Measurements from ENCODE around the gene TPSG1.
"Not testable (repeated sequence)": the region's sequence is repeated elsewhere in the genome, so short reads cannot be mapped to it uniquely, and the experiment has no call there.

The TPSG1 gene

GRCh38 chr16:1256874-1257322 lies 31.8 kb upstream of the TPSG1 start:
- no peak overlapping the region for H3K4me3 ChIP-seq (ENCODE audit: insufficient read length, low read depth)

DNA sequence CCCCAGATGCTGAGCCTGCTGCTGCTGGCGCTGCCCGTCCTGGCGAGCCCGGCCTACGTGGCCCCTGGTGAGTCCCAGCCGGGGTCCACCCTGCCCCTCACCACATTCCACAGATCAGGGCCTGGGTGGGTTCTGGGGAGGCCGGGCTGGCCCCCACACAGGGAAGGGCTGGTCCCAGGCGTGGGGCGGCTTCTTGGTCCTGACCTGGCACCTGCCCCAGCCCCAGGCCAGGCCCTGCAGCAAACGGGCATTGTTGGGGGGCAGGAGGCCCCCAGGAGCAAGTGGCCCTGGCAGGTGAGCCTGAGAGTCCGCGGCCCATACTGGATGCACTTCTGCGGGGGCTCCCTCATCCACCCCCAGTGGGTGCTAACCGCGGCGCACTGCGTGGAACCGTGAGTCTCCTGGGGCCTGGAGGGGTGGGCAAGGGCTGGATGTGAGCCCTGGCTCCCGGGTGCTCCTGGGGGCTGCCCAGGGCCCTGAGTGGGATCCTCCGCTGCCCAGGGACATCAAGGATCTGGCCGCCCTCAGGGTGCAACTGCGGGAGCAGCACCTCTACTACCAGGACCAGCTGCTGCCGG lies 31.3 kb upstream of the TPSG1 start:
- not testable (repeated sequence) for DNase-seq (ENCODE audit: low read depth, low spot score); H3K36me3 ChIP-seq (ENCODE audit: insufficient read depth, insufficient read length, low read length); H3K9me3 ChIP-seq (ENCODE audit: insufficient read depth, low read length); H3K4me1 ChIP-seq (ENCODE audit: insufficient read depth, insufficient read length); H3K4me3 ChIP-seq (ENCODE audit: insufficient read length, low read depth); H3K9ac ChIP-seq (ENCODE audit: insufficient read length, low read depth)
- peaks cover 45% of the 10 kb centered on the region for H3K27me3 ChIP-seq (ENCODE audit: insufficient read depth, insufficient read length)

More at GRCh38 chr16:1256874-1257322, 31.8 kb upstream of the TPSG1 start:
- no peaks in the 10 kb centered on the region for H3K36me3 ChIP-seq (ENCODE audit: insufficient read depth, insufficient read length, low read length)
- no peak for DNase-seq (ENCODE audit: low read depth, low spot score)
- H3K9ac ChIP-seq (ENCODE audit: insufficient read length, low read depth), result no peak overlapping the region
- no peaks in the 10 kb centered on the region for H3K9me3 ChIP-seq (ENCODE audit: insufficient read depth, low read length)
- peaks cover 49% of the 10 kb centered on the region for H3K27me3 ChIP-seq (ENCODE audit: insufficient read depth, insufficient read length)
- no peaks in the 10 kb centered on the region for H3K4me1 ChIP-seq (ENCODE audit: insufficient read depth, insufficient read length)
- TF ChIP-seq YY1 (IDR thresholded peaks at IDR 0.05; ENCODE audit: insufficient read depth, insufficient read length) (no peak), ZNF274 (IDR thresholded peaks at IDR 0.05; ENCODE audit: low read depth, low read length) (no peak), SUZ12 (IDR thresholded peaks at IDR 0.05; ENCODE audit: extremely low read depth, insufficient read depth, insufficient read length) (no peak)

DNA sequence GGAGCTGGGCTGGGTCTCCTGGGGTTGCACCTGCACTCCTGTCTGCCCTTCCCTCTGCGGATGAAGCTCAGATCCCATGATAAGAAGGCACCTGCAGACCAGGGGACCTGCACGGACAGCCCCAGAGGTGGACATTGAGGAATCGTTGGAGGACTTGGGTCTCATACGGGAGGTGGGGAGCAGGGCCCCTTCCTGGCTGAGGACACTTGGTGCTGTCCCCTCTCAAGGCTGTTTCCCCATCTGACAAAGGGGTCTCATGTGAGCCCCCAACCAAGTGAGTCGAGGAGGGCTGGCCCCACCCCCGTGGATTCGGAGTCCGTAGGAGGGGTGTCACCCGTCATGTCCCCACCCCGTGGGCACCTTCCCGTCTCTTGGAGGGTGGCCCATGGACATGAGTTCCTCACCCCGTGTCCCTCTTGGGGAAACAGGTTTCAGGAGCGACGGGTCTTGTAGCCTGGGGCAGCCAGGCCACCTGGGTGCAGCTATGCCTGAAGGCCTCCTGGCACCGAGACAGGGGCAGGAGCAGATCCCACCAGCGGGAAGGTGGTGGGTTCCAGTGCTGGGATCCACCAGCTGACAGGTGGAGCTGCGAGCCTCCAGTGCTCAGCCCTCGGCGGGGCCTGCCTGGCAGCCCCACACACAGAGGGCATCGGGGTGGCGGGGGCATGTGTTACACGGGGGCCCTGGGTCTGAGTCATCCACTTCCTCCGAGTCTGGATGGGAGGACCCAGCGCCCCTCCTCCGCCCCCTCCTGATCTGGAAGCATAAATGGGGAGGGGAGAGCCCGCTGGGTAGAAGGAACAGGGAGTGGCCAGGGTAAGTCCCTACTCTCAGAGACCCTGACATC lies 30.4 kb upstream of the TPSG1 start, which contains the start of gene TPSD1:
Gene TPSD1 (plus strand): TSS at position 794 of the 847 bp plus-strand sequence. CDS start 212 bp downstream, outside the sequence.
- not testable (repeated sequence) for DNase-seq (ENCODE audit: low read depth, low spot score); H3K9ac ChIP-seq (ENCODE audit: insufficient read length, low read depth); H3K36me3 ChIP-seq (ENCODE audit: insufficient read depth, insufficient read length, low read length); H3K4me3 ChIP-seq (ENCODE audit: insufficient read length, low read depth); H3K4me1 ChIP-seq (ENCODE audit: insufficient read depth, insufficient read length); H3K9me3 ChIP-seq (ENCODE audit: insufficient read depth, low read length)
- peaks cover 40% of the 10 kb centered on the region for H3K27me3 ChIP-seq (ENCODE audit: insufficient read depth, insufficient read length)

DNA sequence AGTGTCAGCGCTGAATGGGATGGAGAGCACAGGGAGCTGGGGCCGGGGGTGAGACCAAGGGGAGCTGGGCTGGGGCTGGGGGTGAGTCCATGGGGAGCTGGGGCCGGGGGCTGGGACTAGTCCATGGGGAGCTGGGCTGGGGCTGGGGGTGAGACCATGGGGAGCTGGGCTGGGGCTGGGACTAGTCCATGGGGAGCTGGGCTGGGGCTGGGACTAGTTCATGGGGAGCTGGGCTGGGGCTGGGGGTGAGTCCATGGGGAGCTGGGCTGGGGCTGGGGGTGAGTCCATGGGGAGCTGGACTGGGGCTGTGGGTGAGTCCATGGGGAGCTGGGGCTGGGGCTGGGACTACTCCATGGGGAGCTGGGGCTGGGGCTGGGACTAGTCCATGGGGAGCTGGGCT lies 29.8 kb upstream of the TPSG1 start:
- not testable (repeated sequence) for H3K9me3 ChIP-seq (ENCODE audit: insufficient read depth, low read length); H3K4me3 ChIP-seq (ENCODE audit: insufficient read length, low read depth); DNase-seq (ENCODE audit: low read depth, low spot score); H3K36me3 ChIP-seq (ENCODE audit: insufficient read depth, insufficient read length, low read length); H3K9ac ChIP-seq (ENCODE audit: insufficient read length, low read depth); H3K4me1 ChIP-seq (ENCODE audit: insufficient read depth, insufficient read length)
- peaks cover 37% of the 10 kb centered on the region for H3K27me3 ChIP-seq (ENCODE audit: insufficient read depth, insufficient read length)

DNA sequence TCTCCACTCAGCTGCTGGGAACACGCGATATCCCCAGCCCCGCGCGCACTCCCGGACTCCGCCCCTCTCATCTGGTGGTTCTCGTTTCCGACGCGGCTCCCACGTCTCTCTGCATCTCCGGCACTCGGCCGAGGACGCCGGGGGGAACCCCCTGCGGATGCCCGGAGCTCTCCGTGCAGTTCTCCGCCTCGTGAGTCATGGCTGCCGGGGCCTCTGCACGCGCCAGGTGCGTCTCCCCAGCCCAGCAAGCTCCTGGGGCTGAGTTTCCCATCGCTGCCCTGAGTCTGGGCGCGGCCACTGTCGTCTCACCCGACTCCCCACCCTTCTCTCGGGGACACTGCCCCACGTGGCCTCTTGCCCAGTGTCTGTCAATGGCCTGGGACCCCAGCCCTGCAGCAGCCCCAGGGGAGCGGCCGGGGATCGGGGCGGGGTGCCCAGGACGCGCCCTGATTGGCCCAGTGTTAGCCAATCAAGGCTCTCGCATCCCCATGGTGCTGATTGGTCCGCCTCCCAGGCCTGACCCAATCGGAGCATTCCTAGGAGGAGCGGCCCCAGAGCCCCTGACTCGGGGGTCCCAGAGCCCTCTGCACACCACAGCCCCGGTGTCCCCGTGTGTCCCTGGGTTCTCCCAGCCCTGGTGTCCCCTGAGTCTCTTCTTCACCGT lies 28.8 kb upstream of the TPSG1 start:
- not testable (repeated sequence) for H3K9me3 ChIP-seq (ENCODE audit: insufficient read depth, low read length); H3K4me3 ChIP-seq (ENCODE audit: insufficient read length, low read depth); H3K36me3 ChIP-seq (ENCODE audit: insufficient read depth, insufficient read length, low read length); DNase-seq (ENCODE audit: low read depth, low spot score); H3K4me1 ChIP-seq (ENCODE audit: insufficient read depth, insufficient read length); H3K9ac ChIP-seq (ENCODE audit: insufficient read length, low read depth)
- H3K27me3 ChIP-seq (ENCODE audit: insufficient read depth, insufficient read length), result peaks cover 27% of the 10 kb centered on the region

GRCh38 chr16:1249031-1249755 lies 24.1 kb upstream of the TPSG1 start:
- H3K27me3 ChIP-seq (ENCODE audit: insufficient read depth, insufficient read length), result peaks cover 50% of the 10 kb centered on the region
- not testable (repeated sequence) for H3K9ac ChIP-seq (ENCODE audit: insufficient read length, low read depth); H3K36me3 ChIP-seq (ENCODE audit: insufficient read depth, insufficient read length, low read length); DNase-seq (ENCODE audit: low read depth, low spot score); H3K9me3 ChIP-seq (ENCODE audit: insufficient read depth, low read length); H3K4me3 ChIP-seq (ENCODE audit: insufficient read length, low read depth); H3K4me1 ChIP-seq (ENCODE audit: insufficient read depth, insufficient read length)

DNA sequence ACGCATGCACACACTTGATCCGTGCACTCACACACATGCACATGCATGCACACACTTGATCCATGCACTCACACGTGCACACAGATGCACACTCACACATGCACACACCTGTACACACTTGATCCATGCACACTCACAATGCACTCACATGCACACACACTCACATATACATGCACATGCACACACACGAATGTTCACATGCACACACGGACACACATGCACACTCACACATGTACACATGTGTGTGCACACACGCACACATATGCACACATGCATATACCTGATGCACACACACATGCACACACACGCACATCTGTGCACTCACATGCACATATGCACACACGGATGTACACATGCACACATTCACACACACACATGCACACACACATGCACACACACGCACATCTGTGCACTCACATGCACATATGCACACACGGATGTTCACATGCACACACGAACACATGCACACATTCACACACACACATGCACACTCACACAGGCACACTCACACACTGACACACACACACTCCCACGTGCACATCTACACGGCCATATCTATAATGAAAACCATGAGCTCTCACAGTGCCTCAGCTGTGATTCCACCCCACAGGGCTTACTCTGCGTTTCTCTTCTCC lies 23.0 kb upstream of the TPSG1 start:
- not testable (repeated sequence) for H3K4me1 ChIP-seq (ENCODE audit: insufficient read depth, insufficient read length); H3K4me3 ChIP-seq (ENCODE audit: insufficient read length, low read depth); DNase-seq (ENCODE audit: low read depth, low spot score); H3K36me3 ChIP-seq (ENCODE audit: insufficient read depth, insufficient read length, low read length); H3K9me3 ChIP-seq (ENCODE audit: insufficient read depth, low read length); H3K9ac ChIP-seq (ENCODE audit: insufficient read length, low read depth)
- H3K27me3 ChIP-seq (ENCODE audit: insufficient read depth, insufficient read length), result peaks cover 47% of the 10 kb centered on the region

Measured in NT2/D1 (cell line).